Neuronal stem cell (in vitro differentiated cells): ENCODE data around the gene ATP11A.

ENCODE experiments used
- DNase-seq: peaks from one replicate; pipeline ENCODE4 v3.0.0-alpha.2; 2013; ENCODE audit warnings: low spot score
- H2AFZ ChIP-seq: one replicate; pipeline ENCODE4 v1.6.1; 2013; ENCODE audit warnings: mild to moderate bottlenecking, low read length, inconsistent platforms
- H2AK5ac ChIP-seq: 2 replicates; pipeline ENCODE4 v1.6.1; 2013; ENCODE audit warnings: low read depth, mild to moderate bottlenecking, inconsistent platforms, low read length, moderate library complexity, mixed read lengths
- H2BK120ac ChIP-seq: 2 replicates; pipeline ENCODE4 v1.6.1; 2013; ENCODE audit warnings: low read depth, mild to moderate bottlenecking, inconsistent platforms, low read length, moderate library complexity, mixed read lengths
- H2BK12ac ChIP-seq: one replicate; pipeline ENCODE4 v1.6.1; 2013; ENCODE audit warnings: low read length, inconsistent platforms
- H2BK15ac ChIP-seq: 2 replicates; pipeline ENCODE4 v1.6.1; 2013; ENCODE audit warnings: mild to moderate bottlenecking, low read length, inconsistent platforms, mixed read lengths
- H2BK5ac ChIP-seq: one replicate; pipeline ENCODE4 v1.6.1; 2013; ENCODE audit warnings: inconsistent platforms, mild to moderate bottlenecking, low read length, moderate library complexity
- H3K14ac ChIP-seq: one replicate; pipeline ENCODE4 v1.6.1; 2013; ENCODE audit warnings: low read length, inconsistent platforms
- H3K18ac ChIP-seq: 2 replicates; pipeline ENCODE4 v1.6.1; 2013; ENCODE audit warnings: low read length, inconsistent platforms
- H3K23ac ChIP-seq: 2 replicates; pipeline ENCODE4 v1.6.1; 2013; ENCODE audit warnings: low read depth, mild to moderate bottlenecking, mixed read lengths, low read length, inconsistent platforms; ENCODE audit not compliant: poor library complexity
- H3K27ac ChIP-seq: replicated peaks from 3 replicates; pipeline ENCODE4 v1.5.1; 2013; ENCODE audit warnings: low read length, inconsistent platforms
- H3K27me3 ChIP-seq, 3 experiments: 2 replicates each; pipeline ENCODE4 v1.6.1; 2013; ENCODE audit warnings: low read length in 3 of 3, mild to moderate bottlenecking in 2 of 3, inconsistent platforms in 1 of 3, low read depth in 1 of 3, mixed read lengths in 1 of 3, moderate library complexity in 1 of 3; ENCODE audit not compliant: control insufficient read depth in 3 of 3, insufficient read depth in 3 of 3
- H3K36me3 ChIP-seq, 2 donors: replicated peaks in 1 of 2; 2 replicates each; pipeline ENCODE4 v1.6.1; 2013; ENCODE audit warnings: low read length in 2 of 2; ENCODE audit not compliant: control insufficient read depth in 2 of 2, insufficient read depth in 2 of 2
- H3K4ac ChIP-seq: 2 replicates; pipeline ENCODE4 v1.6.1; 2013; ENCODE audit warnings: inconsistent platforms, mild to moderate bottlenecking, low read length, moderate library complexity
- H3K4me1 ChIP-seq, 2 donors: 1 replicate in 1 of 2; 2 replicates in 1 of 2; pipeline ENCODE4 v1.6.1; 2013; ENCODE audit warnings: low read length in 2 of 2, low read depth in 1 of 2; ENCODE audit not compliant: control insufficient read depth in 2 of 2, insufficient read depth in 1 of 2
- H3K4me2 ChIP-seq: one replicate; pipeline ENCODE4 v1.6.1; 2013; ENCODE audit warnings: mild to moderate bottlenecking, low read length, inconsistent platforms; ENCODE audit not compliant: insufficient read depth, poor library complexity, severe bottlenecking
- H3K4me3 ChIP-seq, 2 donors: 2 replicates each; pipeline ENCODE4 v1.5.1; 2013; ENCODE audit warnings: low read length in 2 of 2, mild to moderate bottlenecking in 2 of 2, inconsistent platforms in 1 of 2, moderate library complexity in 1 of 2
- H3K79me1 ChIP-seq: one replicate; pipeline ENCODE4 v1.6.1; 2013; ENCODE audit warnings: low read depth, mild to moderate bottlenecking, inconsistent platforms, low read length, moderate library complexity
- H3K9ac ChIP-seq: one replicate; pipeline ENCODE4 v1.6.1; 2013; ENCODE audit warnings: mild to moderate bottlenecking, low read depth, low read length, inconsistent platforms; ENCODE audit not compliant: poor library complexity
- H3K9me3 ChIP-seq, 2 donors: replicated peaks in 1 of 2; 2 replicates each; pipeline versions ENCODE3 to v1.6.1; 2013; ENCODE audit warnings: low read length in 2 of 2, mild to moderate bottlenecking in 2 of 2, inconsistent platforms in 1 of 2, low read depth in 1 of 2, mixed read lengths in 1 of 2, moderate library complexity in 1 of 2; ENCODE audit not compliant: control insufficient read depth in 2 of 2, insufficient read depth in 1 of 2
- H4K8ac ChIP-seq: one replicate; pipeline ENCODE4 v1.6.1; 2013; ENCODE audit warnings: low read depth, mild to moderate bottlenecking, inconsistent platforms, low read length, moderate library complexity
- H4K91ac ChIP-seq: one replicate; pipeline ENCODE4 v1.6.1; 2013; ENCODE audit warnings: low read length, low read depth, mild to moderate bottlenecking, inconsistent platforms; ENCODE audit not compliant: poor library complexity
- WGBS, 2 donors: extraction: QIAGEN DNeasy Blood & Tissue Kit; methylation state at CpG; one replicate each; pipeline ENCODE4 v1.1.7; 2013; ENCODE audit warnings: missing lambda C conversion rate in 2 of 2, mixed read lengths in 1 of 2; ENCODE audit not compliant: insufficient read length in 2 of 2, insufficient replicate concordance in 1 of 2; ENCODE audit errors: extremely low coverage in 2 of 2; 5-methylcytosine and 5-hydroxymethylcytosine counted together

The ATP11A gene

DNA sequence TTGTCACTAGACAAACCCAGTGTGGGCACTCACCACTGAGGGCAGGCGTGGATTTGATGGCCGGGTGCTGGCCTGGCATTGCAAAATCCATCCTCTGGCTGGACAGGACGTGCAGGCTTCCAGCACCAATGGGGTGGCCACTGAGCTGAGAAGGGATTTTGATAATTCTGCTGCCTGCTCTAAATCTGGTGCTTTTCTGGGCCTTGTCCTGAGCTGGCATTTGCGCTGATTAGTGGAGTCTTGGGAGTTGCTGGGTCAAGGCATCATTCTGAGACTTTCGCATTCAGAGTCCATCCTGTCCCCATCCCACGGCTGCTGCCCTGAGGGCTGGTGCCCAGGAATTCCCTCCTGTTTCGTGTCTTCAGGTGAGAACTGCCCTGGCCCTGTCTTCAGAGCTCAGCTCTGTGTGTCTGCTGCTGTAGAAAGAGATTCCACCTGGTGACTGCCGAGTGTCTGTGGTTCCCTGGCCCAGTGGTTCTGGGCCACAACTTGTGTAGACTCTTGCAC, 213.3 kb downstream of the ATP11A start:
- Histone ChIP-seq H3K9me3 (peaks cover 19 to 21% of the 10 kb centered on the region in 2 donors), H3K27me3 (no peaks in the 10 kb centered on the region)
- no CpG with 5 or more reads among the region's 8 CpGs for WGBS, 2 donors

DNA sequence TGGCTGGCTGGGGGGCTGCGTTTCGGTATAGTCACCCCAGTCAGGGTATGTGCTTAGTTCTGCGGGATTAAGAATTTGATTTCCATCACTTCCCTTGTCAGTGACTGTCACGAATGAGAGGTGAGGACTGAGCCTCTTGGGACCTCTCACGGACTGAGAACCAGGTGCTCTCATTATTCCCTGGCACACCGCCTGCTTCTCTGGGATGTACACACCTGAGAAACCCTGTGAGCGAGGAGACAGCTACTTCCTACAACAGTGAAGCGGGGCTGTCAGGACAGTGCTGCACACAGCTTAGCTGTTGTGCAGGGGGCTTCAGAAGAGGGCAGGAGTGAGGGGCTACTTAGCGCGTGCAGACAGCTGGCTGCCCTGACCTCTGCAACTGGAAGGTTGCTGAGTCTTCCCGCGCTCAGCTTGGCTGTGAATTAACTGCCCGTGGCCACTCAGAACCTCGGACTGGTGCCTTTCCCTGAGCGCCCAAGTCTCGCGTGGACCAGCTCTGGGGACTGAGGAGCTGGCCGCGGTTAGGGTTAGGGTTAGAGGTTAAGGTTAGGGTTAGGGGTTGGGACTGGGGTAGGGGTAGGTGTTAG, 213.9 kb downstream of the ATP11A start:
- H3K23ac ChIP-seq: no peak overlapping the region
- H4K8ac ChIP-seq: no peak overlapping the region
- no peaks in the 10 kb centered on the region for H3K27me3 ChIP-seq
- H2BK120ac ChIP-seq: no peak overlapping the region
- no peak overlapping the region for H2BK5ac ChIP-seq
- no peak overlapping the region for H2AFZ ChIP-seq
- no peak overlapping the region for H3K14ac ChIP-seq
- H3K27ac ChIP-seq: no peak overlapping the region
- peaks cover 0 to 26% of the 10 kb centered on the region in 2 donors for H3K36me3 ChIP-seq
- no peak overlapping the region for H3K9ac ChIP-seq
- WGBS, 2 donors: no CpG with 5 or more reads among the region's 19 CpGs
- H2BK15ac ChIP-seq: no peak overlapping the region
- peaks cover 19 to 21% of the 10 kb centered on the region in 2 donors for H3K9me3 ChIP-seq
- H2BK12ac ChIP-seq: no peak overlapping the region
- H3K4me2 ChIP-seq: no peak overlapping the region
- peaks cover 0 to 21% of the 10 kb centered on the region in 2 donors for H3K4me1 ChIP-seq
- DNase-seq: no peak
- no peak overlapping the region for H2AK5ac ChIP-seq
- H3K79me1 ChIP-seq: peaks cover 18% of the 10 kb centered on the region
- H3K4ac ChIP-seq: no peak overlapping the region
- no peak overlapping the region for H3K4me3 ChIP-seq
- no peak overlapping the region for H4K91ac ChIP-seq
- peak overlapping the region; percentile 23 for H3K18ac ChIP-seq

More for the DNA sequence above, 213.3 kb downstream of the ATP11A start:
- Histone ChIP-seq H2AK5ac (no peak overlapping the region), H2BK12ac (no peak overlapping the region), H3K36me3 (peaks cover 0 to 26% of the 10 kb centered on the region in 2 donors), H3K18ac (no peak overlapping the region), H2BK15ac (no peak overlapping the region), H3K9ac (no peak overlapping the region), H3K4me3 (no peak overlapping the region), H3K27ac (no peak overlapping the region), H4K91ac (no peak overlapping the region), H4K8ac (no peak overlapping the region), H3K4me1 (peaks cover 0 to 21% of the 10 kb centered on the region in 2 donors), H3K14ac (no peak overlapping the region), H2AFZ (no peak overlapping the region), H3K4ac (no peak overlapping the region), H3K79me1 (peaks cover 17% of the 10 kb centered on the region), H3K23ac (no peak overlapping the region), H3K4me2 (no peak overlapping the region), H2BK120ac (no peak overlapping the region), H2BK5ac (no peak overlapping the region)
- no peak for DNase-seq

DNA sequence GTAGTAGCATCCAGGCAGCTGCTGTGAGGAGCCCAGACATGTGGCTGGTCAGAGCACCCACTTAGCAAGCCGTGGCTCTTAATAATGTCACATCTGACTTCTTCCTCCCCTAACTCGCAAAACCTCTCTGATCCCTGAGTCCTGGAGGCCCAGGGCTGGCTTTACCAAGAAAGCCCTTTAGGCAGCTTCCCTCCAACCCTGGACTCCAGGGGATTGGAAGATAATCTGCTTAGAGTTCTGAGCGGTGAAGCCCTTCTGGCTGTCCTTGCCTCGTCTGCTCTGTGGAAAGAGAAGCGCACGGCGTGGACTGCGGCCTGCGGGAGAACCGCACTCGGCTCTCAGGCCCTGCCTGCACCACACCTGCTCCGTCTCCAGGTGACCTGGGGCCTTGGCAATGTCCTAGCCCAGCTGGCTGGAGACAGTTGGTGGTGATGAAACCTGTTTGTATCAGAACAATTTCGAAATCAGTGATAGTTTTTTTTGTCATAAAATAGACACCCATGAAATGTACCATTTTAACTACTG, 214.7 kb downstream of the ATP11A start:
- peaks cover 0 to 19% of the 10 kb centered on the region in 2 donors for H3K4me1 ChIP-seq
- H2BK5ac ChIP-seq: peak overlapping the region; percentile 9

DNA sequence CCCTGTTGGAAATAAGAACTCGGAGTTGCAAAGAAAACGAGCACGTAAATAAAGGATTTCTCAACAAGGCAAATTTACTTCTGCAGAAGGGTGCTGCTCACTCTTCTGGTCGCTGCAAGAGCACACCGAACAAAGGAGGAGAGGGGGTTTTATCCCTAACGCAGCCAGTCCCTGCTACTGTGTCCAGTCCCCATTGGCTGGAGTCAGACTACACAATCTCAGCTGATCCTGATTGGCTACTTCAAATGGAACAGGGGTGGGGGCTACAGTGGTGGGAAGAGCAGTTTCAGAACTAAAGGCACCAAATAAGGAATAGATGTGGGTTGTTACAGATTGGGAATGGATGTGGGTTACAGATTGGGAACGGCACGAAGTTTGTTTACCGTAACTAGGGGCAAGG, 215.2 kb downstream of the ATP11A start:
- no peak overlapping the region for H2BK12ac ChIP-seq
- no peak overlapping the region for H3K23ac ChIP-seq
- H2BK15ac ChIP-seq: no peak overlapping the region
- no peak overlapping the region for H2BK120ac ChIP-seq
- no peak overlapping the region for H4K91ac ChIP-seq
- no peak overlapping the region for H3K4me2 ChIP-seq
- H3K79me1 ChIP-seq: peaks cover 11% of the 10 kb centered on the region
- no peak for DNase-seq
- no peak overlapping the region for H3K14ac ChIP-seq
- H2AK5ac ChIP-seq: no peak overlapping the region
- H3K4me1 ChIP-seq: peaks cover 0 to 19% of the 10 kb centered on the region in 2 donors
- no peak overlapping the region for H3K4ac ChIP-seq
- H3K9me3 ChIP-seq: peaks cover 19 to 21% of the 10 kb centered on the region in 2 donors
- no peak overlapping the region for H2BK5ac ChIP-seq
- H3K18ac ChIP-seq: no peak overlapping the region
- no peak overlapping the region for H3K9ac ChIP-seq
- H3K27me3 ChIP-seq: no peaks in the 10 kb centered on the region
- H3K36me3 ChIP-seq: peaks cover 0 to 26% of the 10 kb centered on the region in 2 donors
- no CpG with 5 or more reads among the region's 9 CpGs for WGBS, 2 donors
- no peak overlapping the region for H4K8ac ChIP-seq
- H2AFZ ChIP-seq: no peak overlapping the region
- no peak overlapping the region for H3K4me3 ChIP-seq
- H3K27ac ChIP-seq: peak overlapping the region; percentile 12

More for the DNA sequence above, 214.7 kb downstream of the ATP11A start:
- Histone ChIP-seq H3K4me3 (no peak overlapping the region), H2AFZ (no peak overlapping the region), H3K79me1 (peaks cover 14% of the 10 kb centered on the region), H3K14ac (no peak overlapping the region), H3K27me3 (no peaks in the 10 kb centered on the region), H3K27ac (no peak overlapping the region), H4K8ac (no peak overlapping the region), H2BK12ac (peak overlapping the region; percentile 33), H3K36me3 (peaks cover 0 to 26% of the 10 kb centered on the region in 2 donors), H2AK5ac (peak overlapping the region; percentile 33), H2BK120ac (no peak overlapping the region), H3K4me2 (no peak overlapping the region), H2BK15ac (peak overlapping the region; percentile 40), H4K91ac (no peak overlapping the region), H3K9me3 (peaks cover 19 to 21% of the 10 kb centered on the region in 2 donors), H3K4ac (no peak overlapping the region), H3K23ac (peak overlapping the region; percentile 49), H3K18ac (peak overlapping the region; percentile 58), H3K9ac (no peak overlapping the region)
- DNase-seq: no peak
- WGBS, 2 donors: no CpG with 5 or more reads among the region's 13 CpGs
